ENCODE data around the gene PLXNA2. TPM values are rescaled to one million over a fixed set of nuclear protein-coding genes. Genes with fewer than 3 reads are reported as not detected.

The PLXNA2 gene
- total RNA-seq, 2 experiments from 2014 or later: 0.23 TPM; not detected in 1

- Histone ChIP-seq H3K79me2 (ENCODE audit: insufficient read depth, low read depth, low read length) (no peaks in the 10 kb centered on the region), H3K4me2 (ENCODE audit: low read length) (no peak overlapping the region), H3K9me2 (ENCODE audit: insufficient read depth, low read length) (no peaks in the 10 kb centered on the region), H4K20me1 (ENCODE audit: insufficient read depth, low read length) (no peaks in the 10 kb centered on the region), H2AFZ (ENCODE audit: low read length) (no peak overlapping the region), H3K27ac (ENCODE audit: low read depth, low read length, poor library complexity, severe bottlenecking) (no peak overlapping the region), H3K4me3 (ENCODE audit: low read depth, low read length, poor library complexity, severe bottlenecking) (no peak overlapping the region), H3K36me3 (ENCODE audit: insufficient read depth, low read length) (no peaks in the 10 kb centered on the region), H3K9me3 (ENCODE audit: low read length) (no peaks in the 10 kb centered on the region), H3K4me1 (ENCODE audit: insufficient read depth, low read length, poor library complexity, severe bottlenecking) (no peaks in the 10 kb centered on the region)
- ChIA-PET CTCF (ENCODE audit: unreplicated experiment) (no interaction called here), POLR2A (interaction anchor here (0.5 kb wide), 1 partner anchor 48 kb away, joined by 3 read pairs; no protein-coding TSS in a partner anchor)
- no peak for DNase-seq (ENCODE audit: low spot score)
- no TSS peak for BruUV-seq (replicated peaks)
- intact Hi-C loops (cut with micrococcal nuclease; ENCODE audit: unreplicated experiment): no loop called here
- TF ChIP-seq CTCF (conservative IDR thresholded peaks at IDR 0.05; ENCODE audit: low read length) (no peak), EZH2phosphoT487 (IDR thresholded peaks at IDR 0.05; ENCODE audit: borderline replicate concordance, low read depth, low read length) (no peak)
Measured at GRCh38 chr1:207985996-207986395, 258.2 kb downstream of the PLXNA2 start.

GRCh38 chr1:207984831-207985572, 259.2 kb downstream of the PLXNA2 start:
- Histone ChIP-seq H4K20me1 (ENCODE audit: insufficient read depth, low read length) (no peaks in the 10 kb centered on the region), H3K36me3 (ENCODE audit: insufficient read depth, low read length) (no peaks in the 10 kb centered on the region), H3K9me2 (ENCODE audit: insufficient read depth, low read length) (no peaks in the 10 kb centered on the region), H3K4me1 (ENCODE audit: insufficient read depth, low read length, poor library complexity, severe bottlenecking) (no peaks in the 10 kb centered on the region), H3K4me2 (ENCODE audit: low read length) (no peak overlapping the region), H3K9me3 (ENCODE audit: low read length) (no peaks in the 10 kb centered on the region), H3K27ac (ENCODE audit: low read depth, low read length, poor library complexity, severe bottlenecking) (no peak overlapping the region), H3K4me3 (ENCODE audit: low read depth, low read length, poor library complexity, severe bottlenecking) (no peak overlapping the region), H3K79me2 (ENCODE audit: insufficient read depth, low read depth, low read length) (no peaks in the 10 kb centered on the region), H2AFZ (ENCODE audit: low read length) (no peak overlapping the region)
- DNase-seq (ENCODE audit: low spot score): no peak
- intact Hi-C loops (cut with micrococcal nuclease; ENCODE audit: unreplicated experiment): no loop called here
- no TSS peak for BruUV-seq (replicated peaks)
- TF ChIP-seq EZH2phosphoT487 (IDR thresholded peaks at IDR 0.05; ENCODE audit: borderline replicate concordance, low read depth, low read length) (no peak), CTCF (conservative IDR thresholded peaks at IDR 0.05; ENCODE audit: low read length) (no peak)
- ChIA-PET CTCF (ENCODE audit: unreplicated experiment) (no interaction called here), POLR2A (interaction anchor here (0.6 kb wide), 1 partner anchor 97 kb away, joined by 3 read pairs; no protein-coding TSS in a partner anchor)

GRCh38 chr1:207983044-207983635, 261.0 kb downstream of the PLXNA2 start:
- no peaks in the 10 kb centered on the region for H3K9me3 ChIP-seq (ENCODE audit: low read length)
- DNase-seq (ENCODE audit: low spot score): no peak
- H2AFZ ChIP-seq (ENCODE audit: low read length): no peak overlapping the region
- intact Hi-C loops (cut with micrococcal nuclease; ENCODE audit: unreplicated experiment): no loop called here
- H3K4me3 ChIP-seq (ENCODE audit: low read depth, low read length, poor library complexity, severe bottlenecking): no peak overlapping the region
- BruUV-seq (replicated peaks): no TSS peak
- POLR2A ChIA-PET: interaction anchor here (0.6 kb wide), 1 partner anchor 1353 kb away, joined by 3 read pairs; no protein-coding TSS in a partner anchor
- TF ChIP-seq EZH2phosphoT487 (IDR thresholded peaks at IDR 0.05; ENCODE audit: borderline replicate concordance, low read depth, low read length): no peak
- no peak for TF ChIP-seq CTCF (conservative IDR thresholded peaks at IDR 0.05; ENCODE audit: low read length)
- no peaks in the 10 kb centered on the region for H3K36me3 ChIP-seq (ENCODE audit: insufficient read depth, low read length)
- H3K9me2 ChIP-seq (ENCODE audit: insufficient read depth, low read length): no peaks in the 10 kb centered on the region
- no peaks in the 10 kb centered on the region for H4K20me1 ChIP-seq (ENCODE audit: insufficient read depth, low read length)
- CTCF ChIA-PET (ENCODE audit: unreplicated experiment): no interaction called here
- no peaks in the 10 kb centered on the region for H3K4me1 ChIP-seq (ENCODE audit: insufficient read depth, low read length, poor library complexity, severe bottlenecking)
- no peak overlapping the region for H3K27ac ChIP-seq (ENCODE audit: low read depth, low read length, poor library complexity, severe bottlenecking)
- no peak overlapping the region for H3K4me2 ChIP-seq (ENCODE audit: low read length)
- no peaks in the 10 kb centered on the region for H3K79me2 ChIP-seq (ENCODE audit: insufficient read depth, low read depth, low read length)

Data from OCI-LY7 (cell line).